GM12872 (cell line): Measurements from ENCODE around the gene DPP10.

Experiments used
- TF ChIP-seq, protein P1 (sequence below): IDR thresholded peaks from 3 replicates; pipeline ENCODE4 v1.5.1; 2011; ENCODE audit warnings: low read depth, mild to moderate bottlenecking, low read length, moderate library complexity; ENCODE audit not compliant: insufficient read depth

DPP10 gene

GRCh38 chr2:114859726-114860510 is 417.5 kb downstream of the DPP10 start:
- TF ChIP-seq, protein P1, sequence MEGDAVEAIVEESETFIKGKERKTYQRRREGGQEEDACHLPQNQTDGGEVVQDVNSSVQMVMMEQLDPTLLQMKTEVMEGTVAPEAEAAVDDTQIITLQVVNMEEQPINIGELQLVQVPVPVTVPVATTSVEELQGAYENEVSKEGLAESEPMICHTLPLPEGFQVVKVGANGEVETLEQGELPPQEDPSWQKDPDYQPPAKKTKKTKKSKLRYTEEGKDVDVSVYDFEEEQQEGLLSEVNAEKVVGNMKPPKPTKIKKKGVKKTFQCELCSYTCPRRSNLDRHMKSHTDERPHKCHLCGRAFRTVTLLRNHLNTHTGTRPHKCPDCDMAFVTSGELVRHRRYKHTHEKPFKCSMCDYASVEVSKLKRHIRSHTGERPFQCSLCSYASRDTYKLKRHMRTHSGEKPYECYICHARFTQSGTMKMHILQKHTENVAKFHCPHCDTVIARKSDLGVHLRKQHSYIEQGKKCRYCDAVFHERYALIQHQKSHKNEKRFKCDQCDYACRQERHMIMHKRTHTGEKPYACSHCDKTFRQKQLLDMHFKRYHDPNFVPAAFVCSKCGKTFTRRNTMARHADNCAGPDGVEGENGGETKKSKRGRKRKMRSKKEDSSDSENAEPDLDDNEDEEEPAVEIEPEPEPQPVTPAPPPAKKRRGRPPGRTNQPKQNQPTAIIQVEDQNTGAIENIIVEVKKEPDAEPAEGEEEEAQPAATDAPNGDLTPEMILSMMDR = no peak

DNA sequence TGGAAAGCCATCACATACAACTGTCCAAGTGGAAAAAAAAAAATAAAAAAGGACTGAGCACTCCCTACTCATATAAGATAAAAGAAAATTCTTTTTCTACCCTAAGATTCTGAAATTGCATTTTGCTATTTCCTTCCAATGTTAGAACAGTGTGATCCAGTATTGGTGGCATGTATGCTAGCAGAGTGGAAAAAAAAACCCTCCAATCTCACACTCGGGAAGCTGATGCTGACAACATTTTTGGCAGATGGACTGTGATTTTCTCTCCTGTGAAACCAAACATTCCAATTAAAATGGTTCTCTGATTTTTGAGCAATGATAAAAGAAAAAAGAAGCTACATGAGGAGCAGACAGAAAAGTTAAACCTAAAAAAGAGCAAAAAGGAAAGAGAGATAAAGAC is 419.8 kb downstream of the DPP10 start:
- TF ChIP-seq, protein P1 = no peak

- TF ChIP-seq, protein P1 = no peak
Observed at GRCh38 chr2:114864901-114865300, 422.5 kb downstream of the DPP10 start.

DNA sequence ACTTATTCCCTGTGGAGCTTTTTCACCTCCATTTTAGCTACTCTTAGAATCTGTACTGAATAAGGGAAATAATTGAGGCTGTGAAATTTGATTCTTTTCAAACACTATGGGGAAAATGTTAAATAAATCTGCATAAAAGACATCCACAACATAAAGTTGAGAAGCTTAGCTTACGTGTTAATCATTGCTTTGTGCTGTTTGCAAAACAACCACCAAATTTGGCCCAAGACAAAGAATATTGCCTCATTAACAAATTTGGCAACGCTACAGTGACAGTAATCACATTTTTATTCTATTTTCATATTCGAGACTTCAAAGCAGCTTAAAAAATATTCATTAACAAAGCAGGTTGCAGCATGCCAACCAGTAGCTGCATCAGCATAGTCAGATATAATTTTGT is 437.6 kb downstream of the DPP10 start:
- TF ChIP-seq, protein P1 = no peak

DNA sequence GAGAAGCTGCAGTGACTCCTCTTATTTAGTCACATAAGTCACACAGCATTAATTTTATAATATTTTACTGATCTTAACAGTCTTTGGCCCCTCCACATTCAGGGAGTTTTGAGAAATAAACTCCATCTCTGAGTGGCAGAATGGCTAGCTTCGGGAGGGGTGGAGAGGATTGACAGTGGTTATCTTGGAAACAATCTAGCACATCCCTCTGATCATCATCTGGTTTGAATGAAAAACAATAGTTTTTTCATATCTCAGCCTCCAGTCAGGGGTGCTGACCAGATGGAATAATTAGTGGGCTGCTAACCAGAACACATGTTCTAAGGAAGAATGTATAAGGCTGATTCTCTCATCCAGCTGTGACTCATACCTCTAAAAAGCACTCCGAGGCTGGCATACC is 477.5 kb downstream of the DPP10 start:
- TF ChIP-seq, protein P1 = no peak

DNA sequence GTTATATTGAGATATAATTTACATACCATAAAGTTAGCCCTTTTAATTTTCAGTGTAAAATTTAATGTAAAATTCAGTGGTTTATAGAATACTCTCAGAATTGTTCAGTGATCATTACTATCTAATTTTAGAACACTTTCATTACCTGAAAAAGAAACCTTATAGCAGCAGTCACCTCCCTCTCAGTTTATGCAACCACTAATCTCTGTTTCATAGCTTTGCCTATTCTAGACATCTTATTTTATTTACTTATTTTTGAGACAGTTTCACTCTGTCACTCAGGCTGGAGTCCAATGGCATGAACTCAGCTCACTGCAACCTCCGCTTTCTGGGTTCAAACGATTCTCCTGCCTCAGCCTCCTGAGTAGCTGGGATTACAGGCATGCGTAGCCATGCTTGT is 479.6 kb downstream of the DPP10 start:
- TF ChIP-seq, protein P1 = no peak

DNA sequence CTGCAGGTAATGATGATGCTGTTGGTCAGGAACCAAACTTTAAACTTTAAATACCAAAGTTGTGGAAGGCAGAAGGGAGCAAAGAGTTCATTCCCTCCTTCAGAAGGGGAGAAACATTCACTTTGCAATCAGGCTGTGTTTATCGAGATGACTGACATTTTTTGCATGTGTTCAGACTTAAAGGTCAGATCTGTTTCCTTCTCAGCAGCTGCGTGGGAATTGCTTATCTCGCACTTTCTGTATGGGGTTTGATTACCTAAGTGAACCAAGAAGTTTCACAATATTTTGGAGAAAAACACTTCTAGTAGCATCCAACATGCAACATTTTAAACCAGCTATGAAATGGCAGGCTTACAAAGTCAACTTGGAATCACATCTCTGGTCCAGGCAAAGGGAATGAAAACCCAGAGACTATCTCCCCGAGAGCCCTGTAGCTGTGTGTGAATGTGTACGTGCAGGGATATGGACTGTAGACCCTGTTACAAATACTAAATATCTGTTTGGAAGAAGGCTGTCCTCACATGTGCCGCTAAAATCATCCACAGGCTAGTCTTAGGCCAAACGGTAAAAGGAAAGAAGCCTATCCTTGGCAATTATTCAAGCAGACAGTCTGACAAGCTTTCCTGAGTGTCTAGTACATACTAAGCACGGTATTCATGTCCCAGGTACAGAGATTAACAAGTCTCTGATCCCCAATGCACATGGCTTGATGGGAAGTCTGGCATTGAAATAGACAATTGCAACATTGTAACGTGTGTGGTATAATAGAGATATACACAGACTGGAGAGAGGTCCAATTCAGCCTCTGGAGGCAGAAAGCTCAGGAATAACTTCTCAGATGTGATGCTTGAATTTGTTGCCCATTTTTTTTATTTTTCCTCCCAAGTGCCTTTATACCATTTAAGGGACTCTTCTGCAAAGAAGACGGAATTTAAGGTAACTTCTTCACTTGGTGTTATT is 483.1 kb downstream of the DPP10 start:
- TF ChIP-seq, protein P1 = no peak
